ENCODE measurements around the gene TMEM178A. TPM values are rescaled to one million over a fixed set of nuclear protein-coding genes. Genes with fewer than 3 reads are reported as not detected.

The TMEM178A gene
- total RNA-seq, 1 experiment from 2014 or later: 7.5 TPM

GRCh38 chr2:39645826-39646225 lies 19.9 kb upstream of the TMEM178A start:
- Histone ChIP-seq H2AFZ (ENCODE audit: low read length) (no peak overlapping the region), H3K9ac (ENCODE audit: extremely low read depth, insufficient read length, low read length) (no peak overlapping the region), H3K23ac (ENCODE audit: insufficient read length, low read depth, low read length) (no peak overlapping the region), H3K27me3 (ENCODE audit: insufficient read depth, low read length) (no peaks in the 10 kb centered on the region), H3T11ph (ENCODE audit: low read length) (no peak overlapping the region), H2BK20ac (ENCODE audit: low read depth, low read length, poor library complexity, severe bottlenecking) (no peak overlapping the region), H3K18ac (ENCODE audit: insufficient read length, low read depth, low read length) (no peak overlapping the region), H2BK15ac (ENCODE audit: low read depth, low read length) (no peak overlapping the region), H4K5ac (ENCODE audit: insufficient read length, low read depth, low read length) (no peak overlapping the region), H2BK12ac (ENCODE audit: insufficient read length, low read depth, low read length) (no peak overlapping the region), H3K56ac (ENCODE audit: insufficient read length, low read depth, low read length) (no peak overlapping the region), H3K79me1 (ENCODE audit: insufficient read depth, low read depth, low read length, poor library complexity, severe bottlenecking) (no peaks in the 10 kb centered on the region), H3K9me3 (ENCODE audit: control insufficient read depth, low read depth, low read length) (no peaks in the 10 kb centered on the region), H2BK5ac (ENCODE audit: insufficient read length, low read length) (no peak overlapping the region), H4K8ac (replicated peaks; ENCODE audit: insufficient read length, low read depth, low read length) (no peak overlapping the region), H2AK5ac (ENCODE audit: insufficient read length, low read length) (no peak overlapping the region), H3K4ac (ENCODE audit: low read depth, low read length) (no peak overlapping the region), H3K14ac (ENCODE audit: insufficient read depth, low read length) (no peak overlapping the region), H3K27ac (ENCODE audit: insufficient read length, low read depth, low read length) (no peak overlapping the region), H3K23me2 (ENCODE audit: insufficient read length, low read depth, low read length, poor library complexity, severe bottlenecking) (no peaks in the 10 kb centered on the region), H4K91ac (ENCODE audit: insufficient read length, low read depth, low read length) (no peak overlapping the region), H3K4me2 (ENCODE audit: insufficient read depth, insufficient read length, low read length) (no peak overlapping the region), H4K20me1 (ENCODE audit: control insufficient read depth, insufficient read depth, insufficient read length) (no peaks in the 10 kb centered on the region), H3K4me1 (ENCODE audit: insufficient read depth, low read length) (peaks cover 14% of the 10 kb centered on the region; the same call in 1 of the 2 replicates), H2BK120ac (ENCODE audit: low read depth, low read length, poor library complexity, severe bottlenecking) (no peak overlapping the region), H3K79me2 (ENCODE audit: insufficient read depth, low read length) (no peaks in the 10 kb centered on the region)
- no peak for DNase-seq
- Mint-ChIP-seq H3K9me3 (no peaks in the 10 kb centered on the region), H3K36me3 (ENCODE audit: insufficient read depth in 1 of 3, low read depth in 3 of 3) (peaks cover 0 to 2% (median 0%) of the 10 kb centered on the region in 3 experiments; a peak in 1 of 7 replicates), H3K27ac (no peak overlapping the region), H3K27me3 (ENCODE audit: low read depth) (no peaks in the 10 kb centered on the region), H3K4me1 (peaks cover 29 to 30% of the 10 kb centered on the region in 2 experiments), H3K4me3 (no peak overlapping the region)
- WGBS (ENCODE audit: extremely low coverage, insufficient read length, low lambda C conversion rate): no CpG with 5 or more reads among the region's 2 CpGs
- TF ChIP-seq CTCF (conservative IDR thresholded peaks at IDR 0.05): no peak

Measured in H9 (cell line).